NCI-H1105 (cell line): Measurements from ENCODE around the gene MYPN.
"Not testable (repeated sequence)": the region's sequence is repeated elsewhere in the genome, so short reads cannot be mapped to it uniquely, and the experiment has no call there.

Source experiments
- DNase-seq: peaks from one replicate; lab custom pipeline; 2025; lab: John Stamatoyannopoulos, UW

MYPN gene

DNA sequence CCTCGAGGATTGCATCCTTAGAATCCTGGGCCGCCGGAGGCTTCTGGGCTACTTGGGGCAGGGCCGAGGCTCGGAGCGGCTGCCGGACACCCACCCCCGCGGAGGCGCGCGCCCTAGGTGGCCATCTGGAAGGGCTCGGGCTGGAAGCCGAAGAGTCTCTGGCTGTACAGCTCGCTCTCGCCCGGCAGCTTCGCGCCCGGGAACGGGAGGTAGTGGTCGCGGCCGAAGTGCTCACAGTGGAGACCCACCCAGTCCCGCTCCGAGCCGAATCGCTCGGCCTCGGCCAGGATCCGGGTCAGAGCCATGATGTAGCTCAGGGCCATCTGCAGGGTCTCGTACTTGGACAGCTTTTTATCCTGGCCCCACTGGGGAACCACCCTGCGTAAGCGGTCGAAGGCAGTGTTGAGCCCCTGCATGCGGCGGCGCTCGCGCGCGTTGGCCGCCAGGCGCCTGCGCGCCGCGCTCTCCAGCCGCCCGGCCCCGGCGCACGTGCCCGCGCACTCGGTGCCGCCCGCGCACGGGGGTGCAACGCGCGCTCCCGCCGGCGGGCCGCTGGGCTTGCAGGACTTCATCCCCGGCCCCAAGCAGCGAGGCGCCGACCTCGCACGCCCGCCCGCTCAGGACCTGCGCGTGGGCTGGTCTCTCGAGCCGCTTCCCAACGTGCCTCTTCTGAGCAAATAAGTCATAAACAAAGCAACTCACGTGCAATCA lies 122.0 kb downstream of the MYPN start:
- DNase-seq: peak; percentile 56

DNA sequence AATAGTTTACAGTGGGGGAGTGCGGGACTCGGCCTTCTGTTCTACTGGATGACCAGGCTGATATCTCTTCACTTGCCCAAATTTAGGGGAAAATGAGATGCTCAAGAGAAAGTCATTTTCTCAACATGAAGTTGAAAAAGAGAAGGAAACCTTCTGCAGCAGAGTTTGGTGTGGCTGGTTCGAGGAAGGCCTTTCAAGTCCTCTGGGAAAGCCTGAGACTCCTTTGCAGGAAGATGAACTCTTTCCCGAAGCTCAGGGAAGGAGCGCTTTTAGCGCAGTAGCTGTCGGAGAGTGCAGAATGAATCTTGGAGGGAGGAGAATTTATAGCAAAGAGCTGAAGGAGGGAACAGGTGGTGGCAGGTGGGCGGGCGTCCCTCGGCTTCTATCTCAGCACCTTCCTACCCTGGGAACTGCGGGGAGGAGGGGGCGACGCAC lies 122.5 kb downstream of the MYPN start, which contains the start of gene ATOH7:
Gene ATOH7 (minus strand): TSS at position 297 of the 435 bp plus-strand sequence. CDS start 436 bp downstream, outside the sequence.
- no peak for DNase-seq

- no peak for DNase-seq
Measured at GRCh38 chr10:68233046-68233445, 123.8 kb downstream of the MYPN start.

DNA sequence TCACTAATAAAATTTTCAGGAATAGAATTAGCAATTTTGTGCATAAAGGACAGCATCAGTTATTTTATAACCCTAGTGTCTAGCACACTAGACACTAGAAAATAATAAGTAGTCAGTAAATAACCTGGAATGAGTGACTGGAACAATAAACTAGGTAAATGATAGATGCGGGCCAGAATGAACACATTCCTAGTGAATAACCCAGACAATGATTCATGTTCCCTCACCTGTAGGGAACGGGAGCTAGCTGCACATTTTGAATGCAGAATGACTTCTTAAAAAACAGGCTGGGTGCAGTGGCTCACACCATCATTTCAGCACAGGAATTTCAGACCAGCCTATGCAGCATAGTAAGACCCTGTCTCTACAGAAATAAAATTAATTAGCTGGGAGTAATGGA lies 125.8 kb downstream of the MYPN start:
- DNase-seq: no peak

DNA sequence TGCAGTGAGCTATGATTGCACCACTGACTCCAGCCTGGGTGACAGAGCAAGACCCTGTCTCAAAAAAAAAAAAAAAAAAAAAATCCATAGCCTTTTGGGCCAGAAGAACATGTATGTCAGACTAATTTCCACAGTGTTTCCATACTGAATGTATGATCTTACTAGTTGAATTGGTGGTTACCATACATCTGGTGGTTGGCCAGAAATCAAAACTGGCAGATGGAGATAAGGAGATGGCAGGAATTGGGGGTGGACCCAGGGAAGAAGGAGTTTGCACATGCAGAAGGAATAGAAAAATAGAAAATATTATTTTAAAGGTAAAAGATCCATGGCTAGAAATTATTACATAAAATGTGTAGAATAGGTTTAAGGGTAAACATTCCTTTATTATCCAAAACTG lies 126.3 kb downstream of the MYPN start:
- no peak for DNase-seq

DNA sequence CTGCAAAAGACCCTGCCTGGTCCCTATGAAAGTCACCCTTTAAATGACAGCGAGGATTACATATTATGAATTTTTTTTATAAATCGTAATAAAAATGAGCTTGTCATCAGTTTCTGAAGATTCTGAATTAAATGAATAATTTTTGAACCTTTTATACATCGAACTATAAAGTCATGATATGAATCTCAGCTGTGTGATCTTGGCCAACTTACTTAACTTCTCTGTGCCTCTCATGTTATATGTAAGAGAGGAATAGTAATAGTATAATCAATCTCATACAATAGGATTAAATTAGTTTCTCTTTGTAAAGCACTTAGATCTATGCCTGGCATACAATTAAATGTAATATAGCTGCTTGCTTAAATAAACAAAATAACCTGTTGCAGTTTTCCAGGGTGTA lies 127.9 kb downstream of the MYPN start:
- DNase-seq: no peak

DNA sequence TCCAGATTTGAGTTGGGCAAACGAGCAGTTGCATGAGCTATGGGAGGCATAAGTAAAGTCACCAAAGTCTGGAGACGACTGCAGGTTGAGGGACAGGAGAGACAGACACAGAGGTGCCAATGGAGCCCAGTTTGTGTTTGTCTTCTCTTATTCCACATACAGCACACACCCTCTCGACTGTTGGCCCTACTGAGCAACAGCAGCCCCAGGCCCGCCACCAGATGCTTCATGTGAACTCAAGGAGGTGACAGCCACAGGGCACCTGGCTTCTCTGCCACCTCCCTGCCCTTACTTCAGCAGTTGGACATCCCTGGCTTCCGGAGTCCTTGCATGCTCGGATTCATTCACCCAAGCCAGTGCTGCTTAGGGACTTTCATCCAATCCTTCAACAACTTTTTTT lies 129.1 kb downstream of the MYPN start:
- no peak for DNase-seq

DNA sequence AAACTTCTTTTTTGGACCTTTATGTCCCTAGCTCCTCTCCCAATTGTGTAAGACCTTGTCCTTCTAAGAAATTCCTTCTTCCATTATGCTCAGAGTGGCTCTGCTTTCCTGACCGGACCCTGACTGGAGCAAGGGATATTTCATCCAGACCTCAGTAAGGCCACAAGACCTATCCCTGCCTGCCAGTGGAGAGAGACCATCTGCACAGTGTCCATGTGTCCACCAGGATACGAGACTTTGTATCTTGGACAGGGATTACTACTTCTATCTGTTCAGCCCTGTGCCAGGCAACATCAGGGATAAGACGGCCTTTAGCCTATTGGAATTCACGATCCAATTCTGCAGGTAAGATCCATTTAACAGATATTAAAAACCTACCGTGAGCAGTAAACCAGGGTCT lies 129.8 kb downstream of the MYPN start:
- DNase-seq: no peak

DNA sequence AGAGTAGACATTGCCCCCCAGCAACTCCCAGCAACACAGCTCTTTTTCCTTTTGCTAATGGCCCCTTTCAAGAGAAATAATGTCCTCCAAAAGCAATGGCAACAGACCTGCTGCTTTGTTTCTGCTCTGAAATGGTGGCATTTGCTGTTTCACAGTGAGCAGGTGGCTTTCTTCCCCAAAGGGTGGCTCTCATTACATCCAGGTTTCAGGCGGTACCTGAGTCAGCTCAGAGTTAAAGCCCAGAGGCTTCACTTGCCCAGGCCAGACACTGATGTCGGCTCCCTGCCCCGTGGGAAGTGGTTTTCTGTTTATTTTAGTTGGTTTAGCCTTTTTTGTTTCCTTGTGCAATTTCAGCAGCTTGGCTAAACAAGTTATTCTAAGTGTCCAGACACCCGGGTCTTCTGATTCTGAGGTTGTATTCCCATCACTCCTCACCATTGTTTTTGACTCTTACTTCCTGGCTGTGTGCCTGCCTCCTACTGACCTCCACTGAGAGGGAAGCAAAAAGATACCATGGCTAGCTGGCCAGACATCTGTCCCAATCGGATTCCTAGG lies 130.4 kb downstream of the MYPN start:
- no peak for DNase-seq

- DNase-seq: no peak
Measured at GRCh38 chr10:68242051-68242450, 132.8 kb downstream of the MYPN start.

GRCh38 chr10:68246397-68246796 lies 137.1 kb downstream of the MYPN start:
- not testable (repeated sequence) for DNase-seq

DNA sequence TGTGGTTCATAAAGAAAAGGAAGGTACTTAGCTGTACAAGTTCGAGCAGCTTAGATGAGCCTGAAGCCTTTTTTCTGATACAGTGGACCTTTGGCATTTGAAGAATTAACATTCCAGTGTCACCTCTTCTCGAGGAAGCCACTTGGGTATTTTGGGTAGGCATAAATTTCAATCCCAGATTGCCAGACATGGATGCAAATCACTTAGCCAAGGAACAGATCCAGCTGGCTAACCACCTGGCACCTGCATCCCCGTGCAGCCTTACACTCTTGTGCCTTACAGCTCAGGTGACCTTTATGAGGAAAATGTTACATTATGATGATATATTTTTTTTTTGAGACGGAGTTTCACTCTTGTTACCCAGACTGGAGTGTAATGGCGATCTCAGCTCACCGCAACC lies 138.6 kb downstream of the MYPN start:
- DNase-seq: no peak

GRCh38 chr10:68249297-68249696 lies 140.0 kb downstream of the MYPN start:
- DNase-seq: no peak

DNA sequence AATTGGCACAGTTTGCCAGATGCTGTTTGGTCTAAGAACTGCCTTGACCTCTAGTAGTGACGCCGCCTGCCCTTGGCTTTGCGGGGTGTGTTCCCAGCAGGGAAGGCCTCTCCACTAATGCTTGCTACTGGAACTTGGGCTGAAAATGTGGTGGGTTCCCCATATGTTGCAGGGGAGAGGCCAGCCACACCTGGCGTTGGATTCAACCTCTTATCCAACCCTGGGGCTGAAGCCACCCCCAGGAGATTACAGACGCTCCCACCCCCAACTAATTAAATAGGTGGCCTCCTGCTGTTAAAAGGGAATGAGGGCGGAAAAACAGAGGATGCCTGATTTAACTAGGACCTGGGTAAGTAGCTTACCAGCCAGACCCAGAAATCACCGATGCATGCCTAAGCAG lies 141.9 kb downstream of the MYPN start:
- no peak for DNase-seq

- no peak for DNase-seq
Measured at GRCh38 chr10:68251625-68252495, 142.6 kb downstream of the MYPN start.

DNA sequence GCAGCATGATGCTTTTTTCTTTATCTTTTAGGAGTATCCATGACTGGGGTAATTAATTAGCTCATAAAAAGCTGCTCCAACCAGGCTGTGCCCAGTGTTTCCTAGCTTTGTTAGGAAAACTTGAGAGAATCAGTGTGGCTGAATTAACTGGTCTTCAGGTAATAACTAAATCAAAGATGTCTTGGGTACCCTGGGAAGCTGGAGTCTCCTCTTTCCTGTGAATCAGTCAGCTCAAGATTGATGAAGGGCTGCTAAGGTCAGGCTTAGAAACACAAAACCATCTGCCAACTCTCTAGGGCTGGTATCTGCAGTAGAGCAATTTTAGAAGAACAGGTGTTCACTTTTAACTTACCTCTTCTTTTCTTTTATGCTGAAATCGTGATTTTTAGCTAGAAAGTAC lies 144.1 kb downstream of the MYPN start:
- DNase-seq: no peak

- DNase-seq: no peak
Measured at GRCh38 chr10:68261132-68261856, 152.0 kb downstream of the MYPN start.
